ENCODE results near the gene KDM4F.
"Not testable (repeated sequence)": the region's sequence is repeated elsewhere in the genome, so short reads cannot be mapped to it uniquely, and the experiment has no call there.

GRCh38 chr11:95049122-95049521, at the start of gene KDM4F:
- TF ChIP-seq POLR2A (IDR thresholded peaks at IDR 0.05) = not testable (repeated sequence)
- TF ChIP-seq, protein P1, sequence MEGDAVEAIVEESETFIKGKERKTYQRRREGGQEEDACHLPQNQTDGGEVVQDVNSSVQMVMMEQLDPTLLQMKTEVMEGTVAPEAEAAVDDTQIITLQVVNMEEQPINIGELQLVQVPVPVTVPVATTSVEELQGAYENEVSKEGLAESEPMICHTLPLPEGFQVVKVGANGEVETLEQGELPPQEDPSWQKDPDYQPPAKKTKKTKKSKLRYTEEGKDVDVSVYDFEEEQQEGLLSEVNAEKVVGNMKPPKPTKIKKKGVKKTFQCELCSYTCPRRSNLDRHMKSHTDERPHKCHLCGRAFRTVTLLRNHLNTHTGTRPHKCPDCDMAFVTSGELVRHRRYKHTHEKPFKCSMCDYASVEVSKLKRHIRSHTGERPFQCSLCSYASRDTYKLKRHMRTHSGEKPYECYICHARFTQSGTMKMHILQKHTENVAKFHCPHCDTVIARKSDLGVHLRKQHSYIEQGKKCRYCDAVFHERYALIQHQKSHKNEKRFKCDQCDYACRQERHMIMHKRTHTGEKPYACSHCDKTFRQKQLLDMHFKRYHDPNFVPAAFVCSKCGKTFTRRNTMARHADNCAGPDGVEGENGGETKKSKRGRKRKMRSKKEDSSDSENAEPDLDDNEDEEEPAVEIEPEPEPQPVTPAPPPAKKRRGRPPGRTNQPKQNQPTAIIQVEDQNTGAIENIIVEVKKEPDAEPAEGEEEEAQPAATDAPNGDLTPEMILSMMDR (IDR thresholded peaks at IDR 0.05) = not testable (repeated sequence)
